Measurements from ENCODE around the gene BMPR1A. TPM values are rescaled to one million over a fixed set of nuclear protein-coding genes. Genes with fewer than 3 reads are reported as not detected.
A peak's percentile ranks its signal among the peaks of the same experiment; 100 is the strongest.

BMPR1A gene
- total RNA-seq = 58.5 TPM

GRCh38 chr10:86756511-86757112 is at the start of gene BMPR1A:
Gene BMPR1A, plus strand, starts transcription at chr10:86756619. Its CDS starts 119,400 bp downstream, at chr10:86876019.
- DNase-seq = no peak

- DNase-seq = no peak
These were observed 49.4 kb upstream of the BMPR1A start for GRCh38 chr10:86706977-86707376.

- no peak for DNase-seq
These were observed 48.9 kb upstream of the BMPR1A start for GRCh38 chr10:86707505-86707904.

- DNase-seq = no peak
These were observed 48.2 kb upstream of the BMPR1A start for GRCh38 chr10:86708068-86708782.

- no peak for DNase-seq
These were observed 47.5 kb upstream of the BMPR1A start for GRCh38 chr10:86708783-86709380.

- no peak for DNase-seq
These were observed 46.8 kb upstream of the BMPR1A start for GRCh38 chr10:86709396-86710185.

GRCh38 chr10:86710987-86711512 is 45.4 kb upstream of the BMPR1A start:
- peak; percentile 88 for DNase-seq

- peak; percentile 25 for DNase-seq
These were observed 44.7 kb upstream of the BMPR1A start for GRCh38 chr10:86711513-86712316.

GRCh38 chr10:86712317-86712707 is 44.1 kb upstream of the BMPR1A start:
- DNase-seq = peak; percentile 21

GRCh38 chr10:86715156-86715795 is 41.1 kb upstream of the BMPR1A start:
- no peak for DNase-seq

- no peak for DNase-seq
These were observed 40.6 kb upstream of the BMPR1A start for GRCh38 chr10:86715836-86716235.

GRCh38 chr10:86716466-86716865 is 40.0 kb upstream of the BMPR1A start:
- DNase-seq = no peak

- DNase-seq = no peak
These were observed 37.9 kb upstream of the BMPR1A start for GRCh38 chr10:86718556-86718955.

GRCh38 chr10:86721232-86721631 is 35.2 kb upstream of the BMPR1A start:
- no peak for DNase-seq

- no peak for DNase-seq
These were observed 33.4 kb upstream of the BMPR1A start for GRCh38 chr10:86723009-86723408.

- DNase-seq = no peak
These were observed 32.0 kb upstream of the BMPR1A start for GRCh38 chr10:86724445-86724844.

- DNase-seq = no peak
These were observed 30.3 kb upstream of the BMPR1A start for GRCh38 chr10:86725980-86726676.

GRCh38 chr10:86726677-86726999 is 29.8 kb upstream of the BMPR1A start:
- no peak for DNase-seq

- peak; percentile 49 for DNase-seq
These were observed 28.9 kb upstream of the BMPR1A start for GRCh38 chr10:86727470-86727869.

GRCh38 chr10:86728056-86728455 is 28.4 kb upstream of the BMPR1A start:
- DNase-seq = no peak

- DNase-seq = no peak
These were observed 26.7 kb upstream of the BMPR1A start for GRCh38 chr10:86729677-86730076.
